Panc1 (cell line): ENCODE data around the gene CST11. TPM values are rescaled to one million over a fixed set of nuclear protein-coding genes. Genes with fewer than 3 reads are reported as not detected.

Experiments
- ATAC-seq: fragments of 200-7000 bp; cut with Tn5 transposase; 2 replicates; pipeline ENCODE4 v1.9.1; 2020; ENCODE audit warnings: mild to moderate bottlenecking, moderate library complexity
- BruUV-seq: library from RNA; stranded (reverse); fragments of 400-500 nt; replicated peaks from 2 replicates; lab custom pipeline; 2021; lab: Mats Ljungman, UMichigan
- CTCF ChIA-PET: fragments of 300-600 bp; sonication (Branson Sonifier 250); formaldehyde crosslinking; loops from one replicate; lab custom pipeline; 2022; ENCODE audit warnings: antibody characterized with exemption; lab: Charles Lee
- POLR2A ChIA-PET: fragments of 300-600 bp; sonication (Branson Sonifier 250); formaldehyde crosslinking; loops from one replicate; lab custom pipeline; 2022; ENCODE audit warnings: antibody characterized with exemption; lab: Charles Lee
- DNase-seq: peaks from one replicate; pipeline ENCODE4 v3.0.0-alpha.2; 2010; ENCODE audit warnings: low read depth, low spot score
- H3K27ac ChIP-seq: 2 replicates; pipeline ENCODE4 v1.5.1; 2011; ENCODE audit warnings: mild to moderate bottlenecking, low read length, inconsistent platforms
- H3K27me3 ChIP-seq: fragments of 200-500 bp; sonication (Bioruptor generic); 2 replicates; pipeline ENCODE4 v1.6.0; 2014; ENCODE audit warnings: low read length, inconsistent platforms; ENCODE audit not compliant: control insufficient read depth, insufficient read depth
- H3K36me3 ChIP-seq: fragments of 200-500 bp; sonication (Bioruptor generic); 2 replicates; pipeline ENCODE4 v1.5.1; 2014; ENCODE audit warnings: inconsistent platforms, mild to moderate bottlenecking, low read length, moderate library complexity; ENCODE audit not compliant: control insufficient read depth, insufficient read depth
- H3K4me1 ChIP-seq: 2 replicates; pipeline ENCODE4 v1.5.1; 2011; ENCODE audit warnings: inconsistent platforms, mild to moderate bottlenecking, low read length, moderate library complexity; ENCODE audit not compliant: control insufficient read depth, insufficient read depth
- H3K4me3 ChIP-seq, 2 experiments: 2 replicates each; pipeline ENCODE4 v1.5.1; 2011 to 2012; ENCODE audit warnings: low read depth in 2 of 2, low read length in 2 of 2, mild to moderate bottlenecking in 2 of 2, inconsistent platforms in 1 of 2, moderate library complexity in 1 of 2
- H3K9me3 ChIP-seq: fragments of 200-500 bp; sonication (Bioruptor generic); 2 replicates; pipeline ENCODE4 v1.5.1; 2014; ENCODE audit warnings: low read depth, mild to moderate bottlenecking, inconsistent platforms, low read length, moderate library complexity; ENCODE audit not compliant: control insufficient read depth, insufficient read depth
- POLR2AphosphoS5 ChIP-seq: IDR thresholded peaks from 2 replicates; pipeline ENCODE4 v1.6.1; 2012; ENCODE audit warnings: mild to moderate bottlenecking, low read depth, low read length, moderate library complexity
- SIN3A ChIP-seq: IDR thresholded peaks from 2 replicates; pipeline ENCODE4 v1.6.1; 2012; ENCODE audit warnings: low read depth, mild to moderate bottlenecking, low read length, moderate library complexity, borderline replicate concordance; ENCODE audit not compliant: insufficient read depth
- TCF7L2 ChIP-seq: IDR thresholded peaks from 2 replicates; pipeline ENCODE4 v1.6.1; 2011; ENCODE audit warnings: mild to moderate bottlenecking, low read depth, low read length, inconsistent platforms
- in situ Hi-C: cut with HindIII; loops from 2 replicates; pipeline ENCODE4 v1.10.0; 2016; ENCODE audit warnings: low sequenced_read_pairs, low pct_unique_long_range_greater_than_20kb
- intact Hi-C: fragments of 100-400 bp; cut with micrococcal nuclease; formaldehyde crosslinking; loops from one replicate; pipeline ENCODE4 v1.10.0; 2022; ENCODE audit not compliant: unreplicated experiment
- total RNA-seq: library from RNA; stranded (reverse); gene quantifications from one replicate; pipeline ENCODE4 v1.2.1, GENCODE V29; 2021; ENCODE audit not compliant: unreplicated experiment
- TF ChIP-seq, protein P1 (sequence below), 2 experiments: IDR thresholded peaks; 2 replicates each; pipeline ENCODE4 v1.6.1; 2011 to 2012; ENCODE audit warnings: low read depth in 2 of 2, control low read depth in 1 of 2, low read length in 1 of 2, mild to moderate bottlenecking in 1 of 2, moderate library complexity in 1 of 2; ENCODE audit not compliant: insufficient read depth in 1 of 2
- TF ChIP-seq, protein P2 (sequence below): fragments of 450-650 bp; IDR thresholded peaks from 2 replicates; pipeline ENCODE4 v1.5.1; 2017; ENCODE audit warnings: mild to moderate bottlenecking

The CST11 gene
- total RNA-seq, 1 experiment from 2014 or later, result not detected

DNA sequence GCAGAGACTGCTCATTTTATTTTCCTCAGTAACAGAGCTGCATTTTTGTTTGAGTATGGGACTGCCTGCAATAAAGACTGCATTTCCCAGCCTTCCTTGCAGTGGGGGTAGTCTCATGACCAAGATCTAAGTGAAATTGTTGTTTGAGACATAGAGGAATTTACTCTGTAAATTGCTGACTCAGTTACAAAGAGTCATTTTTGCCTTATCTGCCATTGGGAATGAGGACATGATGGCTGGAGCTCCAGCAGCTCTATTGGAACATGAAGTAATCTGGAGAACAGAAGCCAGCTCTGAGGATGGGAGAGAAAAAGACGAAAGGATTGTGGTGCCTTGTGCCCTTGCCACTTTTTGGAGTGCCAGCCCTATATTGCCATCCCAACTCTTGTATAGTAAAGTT, 2.1 kb upstream of the CST11 start:
- Histone ChIP-seq H3K9me3 (no peaks in the 10 kb centered on the region), H3K27ac (no peak overlapping the region), H3K4me3 (no peak overlapping the region), H3K4me1 (no peaks in the 10 kb centered on the region), H3K27me3 (no peaks in the 10 kb centered on the region), H3K36me3 (no peaks in the 10 kb centered on the region)
- TF ChIP-seq POLR2AphosphoS5 (no peak), TCF7L2 (no peak), SIN3A (no peak)
- TF ChIP-seq, protein P1, sequence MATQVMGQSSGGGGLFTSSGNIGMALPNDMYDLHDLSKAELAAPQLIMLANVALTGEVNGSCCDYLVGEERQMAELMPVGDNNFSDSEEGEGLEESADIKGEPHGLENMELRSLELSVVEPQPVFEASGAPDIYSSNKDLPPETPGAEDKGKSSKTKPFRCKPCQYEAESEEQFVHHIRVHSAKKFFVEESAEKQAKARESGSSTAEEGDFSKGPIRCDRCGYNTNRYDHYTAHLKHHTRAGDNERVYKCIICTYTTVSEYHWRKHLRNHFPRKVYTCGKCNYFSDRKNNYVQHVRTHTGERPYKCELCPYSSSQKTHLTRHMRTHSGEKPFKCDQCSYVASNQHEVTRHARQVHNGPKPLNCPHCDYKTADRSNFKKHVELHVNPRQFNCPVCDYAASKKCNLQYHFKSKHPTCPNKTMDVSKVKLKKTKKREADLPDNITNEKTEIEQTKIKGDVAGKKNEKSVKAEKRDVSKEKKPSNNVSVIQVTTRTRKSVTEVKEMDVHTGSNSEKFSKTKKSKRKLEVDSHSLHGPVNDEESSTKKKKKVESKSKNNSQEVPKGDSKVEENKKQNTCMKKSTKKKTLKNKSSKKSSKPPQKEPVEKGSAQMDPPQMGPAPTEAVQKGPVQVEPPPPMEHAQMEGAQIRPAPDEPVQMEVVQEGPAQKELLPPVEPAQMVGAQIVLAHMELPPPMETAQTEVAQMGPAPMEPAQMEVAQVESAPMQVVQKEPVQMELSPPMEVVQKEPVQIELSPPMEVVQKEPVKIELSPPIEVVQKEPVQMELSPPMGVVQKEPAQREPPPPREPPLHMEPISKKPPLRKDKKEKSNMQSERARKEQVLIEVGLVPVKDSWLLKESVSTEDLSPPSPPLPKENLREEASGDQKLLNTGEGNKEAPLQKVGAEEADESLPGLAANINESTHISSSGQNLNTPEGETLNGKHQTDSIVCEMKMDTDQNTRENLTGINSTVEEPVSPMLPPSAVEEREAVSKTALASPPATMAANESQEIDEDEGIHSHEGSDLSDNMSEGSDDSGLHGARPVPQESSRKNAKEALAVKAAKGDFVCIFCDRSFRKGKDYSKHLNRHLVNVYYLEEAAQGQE (IDR thresholded peaks at IDR 0.05; ENCODE audit: insufficient read depth in 1 of 2, low read depth in 2 of 2, low read length in 1 of 2), result no peak
- TF ChIP-seq, protein P2, sequence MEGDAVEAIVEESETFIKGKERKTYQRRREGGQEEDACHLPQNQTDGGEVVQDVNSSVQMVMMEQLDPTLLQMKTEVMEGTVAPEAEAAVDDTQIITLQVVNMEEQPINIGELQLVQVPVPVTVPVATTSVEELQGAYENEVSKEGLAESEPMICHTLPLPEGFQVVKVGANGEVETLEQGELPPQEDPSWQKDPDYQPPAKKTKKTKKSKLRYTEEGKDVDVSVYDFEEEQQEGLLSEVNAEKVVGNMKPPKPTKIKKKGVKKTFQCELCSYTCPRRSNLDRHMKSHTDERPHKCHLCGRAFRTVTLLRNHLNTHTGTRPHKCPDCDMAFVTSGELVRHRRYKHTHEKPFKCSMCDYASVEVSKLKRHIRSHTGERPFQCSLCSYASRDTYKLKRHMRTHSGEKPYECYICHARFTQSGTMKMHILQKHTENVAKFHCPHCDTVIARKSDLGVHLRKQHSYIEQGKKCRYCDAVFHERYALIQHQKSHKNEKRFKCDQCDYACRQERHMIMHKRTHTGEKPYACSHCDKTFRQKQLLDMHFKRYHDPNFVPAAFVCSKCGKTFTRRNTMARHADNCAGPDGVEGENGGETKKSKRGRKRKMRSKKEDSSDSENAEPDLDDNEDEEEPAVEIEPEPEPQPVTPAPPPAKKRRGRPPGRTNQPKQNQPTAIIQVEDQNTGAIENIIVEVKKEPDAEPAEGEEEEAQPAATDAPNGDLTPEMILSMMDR, result no peak
- no TSS peak for BruUV-seq
- ChIA-PET POLR2A (no interaction called here), CTCF (no interaction called here)
- no peak for ATAC-seq
- DNase-seq, result no peak
- in situ Hi-C loops, result no loop called here
- intact Hi-C loops, result no loop called here

DNA sequence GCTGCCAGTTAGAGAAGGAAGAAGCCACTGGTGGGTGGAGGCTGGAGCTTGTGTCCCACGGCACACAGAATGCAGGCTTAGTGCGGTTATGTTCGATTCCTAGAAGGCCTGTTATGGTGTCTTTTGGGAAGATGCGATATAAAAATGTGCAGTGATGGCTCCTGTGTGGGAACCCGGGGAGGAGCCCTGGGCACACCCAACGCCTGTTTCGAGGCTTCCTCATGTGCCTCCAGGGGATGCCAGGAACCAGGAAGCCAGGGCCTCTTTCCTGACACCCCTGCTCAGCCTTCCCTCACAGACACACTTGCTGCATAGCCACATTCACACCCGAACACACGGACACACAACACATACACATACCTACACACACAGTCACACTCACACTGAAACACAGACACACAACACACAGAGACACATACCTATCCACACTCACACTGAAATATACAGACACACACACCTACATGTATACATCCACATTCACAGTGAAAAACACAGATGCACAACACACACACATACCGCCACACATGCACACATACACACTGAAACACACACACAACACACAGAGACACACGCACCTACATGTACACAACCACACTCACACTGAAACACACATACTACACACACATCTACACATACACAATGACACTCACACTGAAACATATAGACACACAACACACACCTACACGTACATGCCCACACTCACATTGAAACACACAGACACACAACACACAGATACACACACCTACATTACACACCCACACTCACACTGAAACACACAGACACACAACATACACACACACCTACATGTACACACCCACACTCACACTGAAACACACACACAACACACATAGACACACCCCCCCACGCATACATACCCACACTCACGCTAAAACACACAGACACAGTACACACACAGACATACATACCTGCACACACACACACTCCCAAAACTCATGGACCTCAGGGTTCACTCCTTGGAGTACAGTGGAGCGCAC, 1.2 kb upstream of the CST11 start:
- H3K36me3 ChIP-seq, result no peaks in the 10 kb centered on the region
- no peaks in the 10 kb centered on the region for H3K4me1 ChIP-seq
- in situ Hi-C loops (no loop called here), intact Hi-C loops (no loop called here)
- ATAC-seq (no peak), DNase-seq (no peak)
- TF ChIP-seq, protein P1 (IDR thresholded peaks at IDR 0.05; ENCODE audit: insufficient read depth in 1 of 2, low read depth in 2 of 2, low read length in 1 of 2), result no peak
- TF ChIP-seq TCF7L2, result no peak
- TF ChIP-seq, protein P2, result no peak
- no peak for TF ChIP-seq SIN3A
- TF ChIP-seq POLR2AphosphoS5, result no peak
- BruUV-seq, result no TSS peak
- no peaks in the 10 kb centered on the region for H3K9me3 ChIP-seq
- CTCF ChIA-PET, result no interaction called here
- H3K4me3 ChIP-seq, result no peak overlapping the region
- no peaks in the 10 kb centered on the region for H3K27me3 ChIP-seq
- POLR2A ChIA-PET, result no interaction called here
- no peak overlapping the region for H3K27ac ChIP-seq
